Parathyroid adenoma (tissue), 2 donors: ENCODE measurements around the gene RIMS1.

Experiments used
- H2AFZ ChIP-seq: fragments of 300-600 bp; sonication (generic); one replicate; pipeline ENCODE4 v1.7.0; 2017; ENCODE audit warnings: antibody characterized with exemption, mild to moderate bottlenecking
- H3K27ac ChIP-seq: fragments of 300-600 bp; sonication (generic); one replicate; pipeline ENCODE4 v1.7.0; 2017
- H3K27me3 ChIP-seq: fragments of 300-600 bp; sonication (generic); one replicate; pipeline ENCODE4 v1.7.0; 2017; ENCODE audit warnings: low read length; ENCODE audit not compliant: control insufficient read depth, insufficient read depth
- H3K36me3 ChIP-seq: fragments of 300-600 bp; sonication (generic); one replicate; pipeline ENCODE4 v1.7.0; 2017; ENCODE audit warnings: low read length; ENCODE audit not compliant: control insufficient read depth, insufficient read depth
- H3K4me1 ChIP-seq: fragments of 300-600 bp; sonication (generic); one replicate; pipeline ENCODE4 v1.7.0; 2017; ENCODE audit warnings: control low read depth
- H3K4me2 ChIP-seq: fragments of 300-600 bp; sonication (generic); one replicate; pipeline ENCODE4 v1.7.0; 2017; ENCODE audit warnings: low read length
- H3K4me3 ChIP-seq: fragments of 300-600 bp; sonication (generic); one replicate; pipeline ENCODE4 v1.7.0; 2017; ENCODE audit warnings: low read depth, low read length
- H3K79me2 ChIP-seq: fragments of 300-600 bp; sonication (generic); one replicate; pipeline ENCODE4 v1.7.0; 2017; ENCODE audit warnings: control low read depth
- H3K9ac ChIP-seq: fragments of 300-600 bp; sonication (generic); one replicate; pipeline ENCODE4 v1.7.0; 2017; ENCODE audit warnings: mild to moderate bottlenecking
- H3K9me3 ChIP-seq: fragments of 300-600 bp; sonication (generic); one replicate; pipeline ENCODE4 v1.7.0; 2017; ENCODE audit warnings: low read length; ENCODE audit not compliant: control insufficient read depth
- TF ChIP-seq, protein P1 (sequence below): fragments of 300-600 bp; sonication (generic); IDR thresholded peaks from one replicate; pipeline ENCODE4 v1.7.0; 2017; ENCODE audit warnings: antibody characterized with exemption, mild to moderate bottlenecking
- donor health status: primary hyperparathyroidism.

RIMS1 gene

DNA sequence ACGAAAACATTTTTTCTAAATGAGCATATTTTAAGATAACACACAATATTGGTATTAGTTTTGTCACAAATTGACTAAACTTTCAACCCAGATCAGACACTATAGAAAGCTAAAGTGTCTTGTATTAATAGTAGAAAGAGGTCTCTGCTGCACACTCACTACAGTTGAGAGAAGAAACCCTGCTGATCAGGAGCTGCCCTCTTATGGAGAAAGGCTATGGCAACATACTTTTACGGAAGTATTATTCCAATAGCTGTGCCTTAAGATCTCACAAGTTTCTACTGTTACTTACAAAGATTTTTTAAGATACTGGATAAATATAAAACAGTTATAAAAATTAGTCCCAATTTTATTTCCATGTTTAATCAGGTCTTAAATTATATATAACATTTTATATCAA is 155.7 kb downstream of the RIMS1 start:
- Histone ChIP-seq H3K79me2 (no peaks in the 10 kb centered on the region), H3K4me2 (no peak overlapping the region), H3K9me3 (no peaks in the 10 kb centered on the region), H3K9ac (no peak overlapping the region), H2AFZ (no peak overlapping the region), H3K27ac (no peak overlapping the region), H3K4me1 (no peaks in the 10 kb centered on the region), H3K36me3 (no peaks in the 10 kb centered on the region), H3K4me3 (no peak overlapping the region), H3K27me3 (no peaks in the 10 kb centered on the region)
- TF ChIP-seq, protein P1, sequence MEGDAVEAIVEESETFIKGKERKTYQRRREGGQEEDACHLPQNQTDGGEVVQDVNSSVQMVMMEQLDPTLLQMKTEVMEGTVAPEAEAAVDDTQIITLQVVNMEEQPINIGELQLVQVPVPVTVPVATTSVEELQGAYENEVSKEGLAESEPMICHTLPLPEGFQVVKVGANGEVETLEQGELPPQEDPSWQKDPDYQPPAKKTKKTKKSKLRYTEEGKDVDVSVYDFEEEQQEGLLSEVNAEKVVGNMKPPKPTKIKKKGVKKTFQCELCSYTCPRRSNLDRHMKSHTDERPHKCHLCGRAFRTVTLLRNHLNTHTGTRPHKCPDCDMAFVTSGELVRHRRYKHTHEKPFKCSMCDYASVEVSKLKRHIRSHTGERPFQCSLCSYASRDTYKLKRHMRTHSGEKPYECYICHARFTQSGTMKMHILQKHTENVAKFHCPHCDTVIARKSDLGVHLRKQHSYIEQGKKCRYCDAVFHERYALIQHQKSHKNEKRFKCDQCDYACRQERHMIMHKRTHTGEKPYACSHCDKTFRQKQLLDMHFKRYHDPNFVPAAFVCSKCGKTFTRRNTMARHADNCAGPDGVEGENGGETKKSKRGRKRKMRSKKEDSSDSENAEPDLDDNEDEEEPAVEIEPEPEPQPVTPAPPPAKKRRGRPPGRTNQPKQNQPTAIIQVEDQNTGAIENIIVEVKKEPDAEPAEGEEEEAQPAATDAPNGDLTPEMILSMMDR: no peak

DNA sequence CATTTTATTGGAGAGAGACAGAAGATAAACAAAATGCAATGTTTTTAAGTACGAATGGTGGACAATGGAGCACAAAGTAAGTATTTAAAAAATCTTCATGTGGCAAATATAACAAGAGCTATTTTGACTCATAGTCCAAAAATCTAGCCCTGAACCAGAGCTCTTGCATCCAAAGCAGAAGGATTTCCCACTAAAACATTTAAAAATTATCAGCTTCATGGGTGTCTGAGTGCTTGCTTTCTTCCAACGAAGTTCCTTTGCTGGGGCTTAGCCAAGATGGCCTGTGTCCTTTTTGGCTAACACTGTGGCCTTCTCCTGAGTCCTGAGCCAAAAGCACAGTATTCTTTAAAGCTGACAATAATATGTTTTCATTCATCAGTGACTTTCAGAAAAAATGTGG is 161.7 kb downstream of the RIMS1 start:
- Histone ChIP-seq H3K27me3 (no peaks in the 10 kb centered on the region), H3K9me3 (no peaks in the 10 kb centered on the region), H2AFZ (no peak overlapping the region), H3K27ac (no peak overlapping the region), H3K4me1 (no peaks in the 10 kb centered on the region), H3K4me2 (no peak overlapping the region), H3K4me3 (no peak overlapping the region), H3K79me2 (no peaks in the 10 kb centered on the region), H3K9ac (no peak overlapping the region), H3K36me3 (no peaks in the 10 kb centered on the region)
- TF ChIP-seq, protein P1: no peak

DNA sequence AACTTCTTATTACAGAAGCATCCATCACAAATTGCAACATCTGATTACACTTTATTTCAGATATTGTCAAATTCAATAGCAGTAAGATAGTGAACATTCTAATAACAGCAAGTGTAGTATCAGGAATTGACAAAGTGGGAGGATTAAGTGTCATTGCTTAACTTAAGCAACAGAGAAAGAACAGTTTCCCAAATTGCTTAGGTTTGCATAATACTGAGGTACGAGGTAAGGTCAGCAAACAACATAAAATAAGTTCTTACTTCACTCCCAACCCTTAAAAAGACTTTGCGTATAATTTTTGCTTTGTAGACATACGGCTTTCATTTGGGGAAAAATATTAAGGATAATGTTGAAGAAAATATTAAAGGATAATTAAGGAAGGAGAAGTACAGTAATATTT is 163.0 kb downstream of the RIMS1 start:
- no peak overlapping the region for H3K4me2 ChIP-seq
- no peaks in the 10 kb centered on the region for H3K36me3 ChIP-seq
- H3K27ac ChIP-seq: no peak overlapping the region
- no peaks in the 10 kb centered on the region for H3K9me3 ChIP-seq
- no peaks in the 10 kb centered on the region for H3K4me1 ChIP-seq
- H3K79me2 ChIP-seq: no peaks in the 10 kb centered on the region
- H3K9ac ChIP-seq: no peak overlapping the region
- TF ChIP-seq, protein P1: no peak
- H3K4me3 ChIP-seq: no peak overlapping the region
- H3K27me3 ChIP-seq: no peaks in the 10 kb centered on the region
- no peak overlapping the region for H2AFZ ChIP-seq

DNA sequence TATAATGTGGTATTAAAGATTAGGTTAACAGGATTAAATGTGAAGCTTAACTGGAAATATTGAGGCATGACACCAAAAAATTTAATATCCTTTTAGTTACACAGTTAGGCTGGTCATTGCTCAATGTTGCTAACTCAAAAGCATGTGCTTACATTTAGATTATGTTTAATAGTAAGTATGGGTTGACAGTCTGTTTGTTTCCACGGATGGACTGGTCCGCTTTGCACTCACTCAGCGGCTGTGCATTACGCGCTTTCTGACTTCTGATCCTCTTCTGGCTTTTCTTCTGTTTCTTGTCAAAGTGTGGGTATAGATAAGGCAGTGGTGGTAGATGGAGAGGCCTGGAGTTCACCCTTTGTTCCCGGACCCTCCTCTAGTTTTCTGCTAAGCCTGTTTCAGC is 174.9 kb downstream of the RIMS1 start:
- Histone ChIP-seq H3K79me2 (no peaks in the 10 kb centered on the region), H2AFZ (no peak overlapping the region), H3K27ac (no peak overlapping the region), H3K4me2 (no peak overlapping the region), H3K4me3 (no peak overlapping the region), H3K36me3 (no peaks in the 10 kb centered on the region), H3K27me3 (no peaks in the 10 kb centered on the region), H3K9me3 (no peaks in the 10 kb centered on the region), H3K9ac (no peak overlapping the region), H3K4me1 (no peaks in the 10 kb centered on the region)
- TF ChIP-seq, protein P1: no peak

DNA sequence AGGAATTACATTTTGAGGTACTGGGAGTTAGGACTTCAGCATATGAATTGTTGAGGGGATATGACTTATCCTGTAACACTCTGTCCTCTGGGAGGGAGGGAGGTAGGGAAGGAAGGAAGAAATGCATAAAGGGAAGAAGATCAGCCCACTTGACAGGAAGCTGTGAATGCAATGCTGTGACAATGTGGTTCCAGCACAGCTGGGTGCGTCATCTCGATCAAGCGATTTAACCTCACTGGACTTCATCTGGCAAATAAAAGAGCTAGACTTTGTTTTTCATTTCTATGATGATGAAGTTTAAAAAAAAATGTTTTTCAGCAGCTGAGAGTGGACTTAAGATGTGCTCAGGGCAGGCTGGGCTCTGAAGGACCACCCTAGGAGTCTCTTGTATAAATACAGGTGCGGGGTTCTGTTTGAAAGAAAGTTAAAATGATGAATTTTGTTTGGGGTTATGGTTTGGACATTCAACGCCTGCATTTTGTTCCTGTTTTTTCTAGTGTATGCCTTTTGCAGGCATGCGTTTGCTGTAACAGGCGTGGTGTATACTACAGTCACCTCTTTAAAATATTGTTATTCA is 178.1 kb downstream of the RIMS1 start:
- Histone ChIP-seq H3K4me3 (no peak overlapping the region), H3K79me2 (no peaks in the 10 kb centered on the region), H3K27me3 (no peaks in the 10 kb centered on the region), H3K4me2 (no peak overlapping the region), H3K36me3 (no peaks in the 10 kb centered on the region), H3K9me3 (no peaks in the 10 kb centered on the region), H3K4me1 (no peaks in the 10 kb centered on the region), H3K9ac (no peak overlapping the region), H3K27ac (no peak overlapping the region), H2AFZ (no peak overlapping the region)
- TF ChIP-seq, protein P1: no peak
